WERI-Rb-1 (cell line): ENCODE data around the gene DAAM2.

Experiments
- DNase-seq: peaks from one replicate; pipeline ENCODE4 v3.0.0-alpha.2; 2020
- H3K27ac ChIP-seq: fragments of 250-450 bp; sonication (Bioruptor Pico); 2 replicates; pipeline ENCODE4 v1.5.1; 2020; ENCODE audit warnings: mild to moderate bottlenecking, moderate library complexity
- H3K27me3 ChIP-seq: fragments of 250-450 bp; sonication (Bioruptor Pico); 2 replicates; pipeline ENCODE4 v1.5.1; 2021; ENCODE audit warnings: mild to moderate bottlenecking, low read depth, moderate library complexity; ENCODE audit not compliant: insufficient read depth, severe bottlenecking
- H3K36me3 ChIP-seq: fragments of 250-450 bp; sonication (Bioruptor Pico); 2 replicates; pipeline ENCODE4 v1.5.1; 2020; ENCODE audit warnings: mild to moderate bottlenecking, moderate library complexity
- H3K4me3 ChIP-seq: 2 replicates; pipeline ENCODE4 v1.5.1; 2011; ENCODE audit warnings: low read depth, mild to moderate bottlenecking, control low read depth, low read length
- H3K9me3 ChIP-seq: fragments of 250-450 bp; sonication (Bioruptor Pico); 2 replicates; pipeline ENCODE4 v1.5.1; 2021; ENCODE audit warnings: mild to moderate bottlenecking, moderate library complexity; ENCODE audit not compliant: severe bottlenecking
- TF ChIP-seq, protein P1 (sequence below): IDR thresholded peaks from 2 replicates; pipeline ENCODE4 v1.5.1; 2011; ENCODE audit warnings: low read depth, mild to moderate bottlenecking, control low read depth, inconsistent platforms, low read length

Gene DAAM2

GRCh38 chr6:39913391-39913916 lies 121.3 kb downstream of the DAAM2 start:
- TF ChIP-seq, protein P1, sequence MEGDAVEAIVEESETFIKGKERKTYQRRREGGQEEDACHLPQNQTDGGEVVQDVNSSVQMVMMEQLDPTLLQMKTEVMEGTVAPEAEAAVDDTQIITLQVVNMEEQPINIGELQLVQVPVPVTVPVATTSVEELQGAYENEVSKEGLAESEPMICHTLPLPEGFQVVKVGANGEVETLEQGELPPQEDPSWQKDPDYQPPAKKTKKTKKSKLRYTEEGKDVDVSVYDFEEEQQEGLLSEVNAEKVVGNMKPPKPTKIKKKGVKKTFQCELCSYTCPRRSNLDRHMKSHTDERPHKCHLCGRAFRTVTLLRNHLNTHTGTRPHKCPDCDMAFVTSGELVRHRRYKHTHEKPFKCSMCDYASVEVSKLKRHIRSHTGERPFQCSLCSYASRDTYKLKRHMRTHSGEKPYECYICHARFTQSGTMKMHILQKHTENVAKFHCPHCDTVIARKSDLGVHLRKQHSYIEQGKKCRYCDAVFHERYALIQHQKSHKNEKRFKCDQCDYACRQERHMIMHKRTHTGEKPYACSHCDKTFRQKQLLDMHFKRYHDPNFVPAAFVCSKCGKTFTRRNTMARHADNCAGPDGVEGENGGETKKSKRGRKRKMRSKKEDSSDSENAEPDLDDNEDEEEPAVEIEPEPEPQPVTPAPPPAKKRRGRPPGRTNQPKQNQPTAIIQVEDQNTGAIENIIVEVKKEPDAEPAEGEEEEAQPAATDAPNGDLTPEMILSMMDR, result no peak
- Histone ChIP-seq H3K27me3 (no peaks in the 10 kb centered on the region), H3K36me3 (peaks cover 8% of the 10 kb centered on the region), H3K27ac (no peak overlapping the region), H3K4me3 (no peak overlapping the region), H3K9me3 (no peaks in the 10 kb centered on the region)
- DNase-seq, result no peak

DNA sequence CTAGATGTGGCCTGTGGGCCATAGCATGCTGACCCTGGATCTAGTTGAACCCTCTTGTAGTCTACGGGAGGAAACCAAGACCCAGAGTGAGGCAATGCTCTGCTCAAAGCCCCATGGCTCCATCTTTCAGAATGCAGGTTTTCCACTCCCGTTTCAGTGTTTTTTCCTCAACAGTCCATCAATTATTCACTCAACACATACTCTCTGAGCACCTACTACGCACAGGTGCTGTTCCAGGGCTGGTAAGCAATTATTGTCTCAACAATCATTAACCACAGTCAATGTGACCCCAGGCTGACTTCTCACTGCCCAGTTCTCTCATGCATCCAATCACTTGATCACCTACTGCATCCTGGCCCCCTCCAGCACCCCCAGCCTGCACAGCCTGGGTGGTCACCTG lies 122.1 kb downstream of the DAAM2 start:
- TF ChIP-seq, protein P1, result no peak
- DNase-seq, result no peak
- no peak overlapping the region for H3K4me3 ChIP-seq
- H3K27me3 ChIP-seq, result no peaks in the 10 kb centered on the region
- no peaks in the 10 kb centered on the region for H3K9me3 ChIP-seq
- peaks cover 8% of the 10 kb centered on the region for H3K36me3 ChIP-seq
- H3K27ac ChIP-seq, result no peak overlapping the region

DNA sequence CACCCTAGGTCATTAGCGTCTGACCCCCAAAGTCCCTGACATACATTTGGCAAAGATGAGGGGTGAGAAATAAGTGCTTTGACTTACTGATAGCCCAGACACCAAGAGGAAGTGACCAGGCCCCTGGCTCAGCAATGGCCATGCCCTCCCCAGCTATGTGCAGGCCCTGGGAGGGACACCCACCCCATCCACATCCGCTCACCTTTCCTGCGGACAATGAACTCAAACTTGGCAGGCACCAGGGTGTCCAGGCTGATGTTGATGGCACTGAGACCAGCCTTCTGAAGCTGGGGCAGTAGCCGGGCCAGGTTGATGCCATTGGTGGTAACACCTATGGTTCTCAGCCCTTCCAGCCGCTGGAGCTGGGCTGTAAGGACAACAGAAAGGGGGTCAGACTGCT lies 123.7 kb downstream of the DAAM2 start:
- TF ChIP-seq, protein P1, result no peak
- no peak overlapping the region for H3K27ac ChIP-seq
- no peaks in the 10 kb centered on the region for H3K27me3 ChIP-seq
- no peak for DNase-seq
- peaks cover 13% of the 10 kb centered on the region for H3K36me3 ChIP-seq
- H3K9me3 ChIP-seq, result no peaks in the 10 kb centered on the region
- H3K4me3 ChIP-seq, result no peak overlapping the region

GRCh38 chr6:39917329-39917728 lies 125.2 kb downstream of the DAAM2 start:
- Histone ChIP-seq H3K9me3 (no peaks in the 10 kb centered on the region), H3K27me3 (no peaks in the 10 kb centered on the region), H3K4me3 (no peak overlapping the region), H3K36me3 (peaks cover 16% of the 10 kb centered on the region), H3K27ac (no peak overlapping the region)
- DNase-seq, result no peak
- TF ChIP-seq, protein P1, result no peak

GRCh38 chr6:39917981-39918380 lies 125.8 kb downstream of the DAAM2 start:
- DNase-seq, result no peak

GRCh38 chr6:39918831-39919230 lies 126.7 kb downstream of the DAAM2 start:
- DNase-seq, result no peak
- H3K27ac ChIP-seq, result no peak overlapping the region
- TF ChIP-seq, protein P1, result no peak
- H3K27me3 ChIP-seq, result no peaks in the 10 kb centered on the region
- H3K4me3 ChIP-seq, result no peak overlapping the region
- no peaks in the 10 kb centered on the region for H3K9me3 ChIP-seq
- H3K36me3 ChIP-seq, result peaks cover 19% of the 10 kb centered on the region

More at GRCh38 chr6:39917981-39918380, 125.8 kb downstream of the DAAM2 start:
- TF ChIP-seq, protein P1, result no peak
- H3K27ac ChIP-seq, result no peak overlapping the region
- H3K4me3 ChIP-seq, result no peak overlapping the region
- H3K27me3 ChIP-seq, result no peaks in the 10 kb centered on the region
- peaks cover 16% of the 10 kb centered on the region for H3K36me3 ChIP-seq
- no peaks in the 10 kb centered on the region for H3K9me3 ChIP-seq
